Measurements from ENCODE around the gene LIMS2. TPM values are rescaled to one million over a fixed set of nuclear protein-coding genes. Genes with fewer than 3 reads are reported as not detected.

The LIMS2 gene
- total RNA-seq, 2 experiments from 2014 or later: 1.6 to 24.9 TPM

GRCh38 chr2:127630864-127631540, 44.3 kb downstream of the LIMS2 start:
- no peak for TF ChIP-seq CTCF (conservative IDR thresholded peaks at IDR 0.05; ENCODE audit: low read length)
- DNase-seq (ENCODE audit: low spot score): no peak
- H3K9me3 ChIP-seq (ENCODE audit: low read length): no peaks in the 10 kb centered on the region
- no peak overlapping the region for H3K27ac ChIP-seq (ENCODE audit: low read depth, low read length, poor library complexity, severe bottlenecking)
- H3K4me1 ChIP-seq (ENCODE audit: insufficient read depth, low read length, poor library complexity, severe bottlenecking): no peaks in the 10 kb centered on the region
- H3K4me2 ChIP-seq (ENCODE audit: low read length): no peak overlapping the region
- no peaks in the 10 kb centered on the region for H3K36me3 ChIP-seq (ENCODE audit: insufficient read depth, low read length)
- no peak overlapping the region for H2AFZ ChIP-seq (ENCODE audit: low read length)
- intact Hi-C loops (cut with micrococcal nuclease; ENCODE audit: unreplicated experiment): no loop called here
- H4K20me1 ChIP-seq (ENCODE audit: insufficient read depth, low read length): no peaks in the 10 kb centered on the region
- ChIA-PET CTCF (ENCODE audit: unreplicated experiment) (interaction anchor here (0.6 kb wide), 1 partner anchor 25 kb away, joined by 3 read pairs; no protein-coding TSS in a partner anchor), POLR2A (no interaction called here)
- no peaks in the 10 kb centered on the region for H3K79me2 ChIP-seq (ENCODE audit: insufficient read depth, low read depth, low read length)
- BruUV-seq (replicated peaks): no TSS peak
- H3K9me2 ChIP-seq (ENCODE audit: insufficient read depth, low read length): no peaks in the 10 kb centered on the region
- H3K4me3 ChIP-seq (ENCODE audit: low read depth, low read length, poor library complexity, severe bottlenecking): no peak overlapping the region

- H3K27ac ChIP-seq (ENCODE audit: low read depth, low read length, poor library complexity, severe bottlenecking): no peak overlapping the region
- H4K20me1 ChIP-seq (ENCODE audit: insufficient read depth, low read length): no peaks in the 10 kb centered on the region
- no peak overlapping the region for H3K4me3 ChIP-seq (ENCODE audit: low read depth, low read length, poor library complexity, severe bottlenecking)
- no peaks in the 10 kb centered on the region for H3K36me3 ChIP-seq (ENCODE audit: insufficient read depth, low read length)
- DNase-seq (ENCODE audit: low spot score): no peak
- no peak overlapping the region for H3K4me2 ChIP-seq (ENCODE audit: low read length)
- no peak overlapping the region for H2AFZ ChIP-seq (ENCODE audit: low read length)
- TF ChIP-seq EZH2phosphoT487 (IDR thresholded peaks at IDR 0.05; ENCODE audit: borderline replicate concordance, low read depth, low read length): no peak
- TF ChIP-seq CTCF (conservative IDR thresholded peaks at IDR 0.05; ENCODE audit: low read length): no peak
- H3K4me1 ChIP-seq (ENCODE audit: insufficient read depth, low read length, poor library complexity, severe bottlenecking): no peaks in the 10 kb centered on the region
- H3K79me2 ChIP-seq (ENCODE audit: insufficient read depth, low read depth, low read length): no peaks in the 10 kb centered on the region
- ChIA-PET CTCF (ENCODE audit: unreplicated experiment) (no interaction called here), POLR2A (interaction anchor here (0.5 to 1.1 kb wide), 2 partner anchors 10 to 62 kb away, joined by 3 to 4 read pairs; no protein-coding TSS in a partner anchor)
- intact Hi-C loops (cut with micrococcal nuclease; ENCODE audit: unreplicated experiment): no loop called here
- BruUV-seq (replicated peaks): no TSS peak
- no peaks in the 10 kb centered on the region for H3K9me2 ChIP-seq (ENCODE audit: insufficient read depth, low read length)
- no peaks in the 10 kb centered on the region for H3K9me3 ChIP-seq (ENCODE audit: low read length)
Observed at GRCh38 chr2:127630096-127630863, 45.0 kb downstream of the LIMS2 start.

GRCh38 chr2:127629637-127630036, 45.7 kb downstream of the LIMS2 start:
- BruUV-seq (replicated peaks): no TSS peak
- no peak for DNase-seq (ENCODE audit: low spot score)
- intact Hi-C loops (cut with micrococcal nuclease; ENCODE audit: unreplicated experiment): no loop called here
- no peak overlapping the region for H2AFZ ChIP-seq (ENCODE audit: low read length)
- H3K79me2 ChIP-seq (ENCODE audit: insufficient read depth, low read depth, low read length): no peaks in the 10 kb centered on the region
- CTCF ChIA-PET (ENCODE audit: unreplicated experiment): no interaction called here
- POLR2A ChIA-PET: interaction anchor here (0.5 to 1.1 kb wide), 2 partner anchors 10 to 63 kb away, joined by 3 to 4 read pairs; no protein-coding TSS in a partner anchor
- H3K9me2 ChIP-seq (ENCODE audit: insufficient read depth, low read length): no peaks in the 10 kb centered on the region
- H3K9me3 ChIP-seq (ENCODE audit: low read length): no peaks in the 10 kb centered on the region
- H4K20me1 ChIP-seq (ENCODE audit: insufficient read depth, low read length): no peaks in the 10 kb centered on the region
- H3K36me3 ChIP-seq (ENCODE audit: insufficient read depth, low read length): no peaks in the 10 kb centered on the region
- no peak overlapping the region for H3K27ac ChIP-seq (ENCODE audit: low read depth, low read length, poor library complexity, severe bottlenecking)
- H3K4me2 ChIP-seq (ENCODE audit: low read length): no peak overlapping the region
- H3K4me1 ChIP-seq (ENCODE audit: insufficient read depth, low read length, poor library complexity, severe bottlenecking): no peaks in the 10 kb centered on the region
- TF ChIP-seq EZH2phosphoT487 (IDR thresholded peaks at IDR 0.05; ENCODE audit: borderline replicate concordance, low read depth, low read length): no peak
- no peak for TF ChIP-seq CTCF (conservative IDR thresholded peaks at IDR 0.05; ENCODE audit: low read length)
- H3K4me3 ChIP-seq (ENCODE audit: low read depth, low read length, poor library complexity, severe bottlenecking): no peak overlapping the region
